Measurements from ENCODE around the gene GPR78.

GPR78 gene

DNA sequence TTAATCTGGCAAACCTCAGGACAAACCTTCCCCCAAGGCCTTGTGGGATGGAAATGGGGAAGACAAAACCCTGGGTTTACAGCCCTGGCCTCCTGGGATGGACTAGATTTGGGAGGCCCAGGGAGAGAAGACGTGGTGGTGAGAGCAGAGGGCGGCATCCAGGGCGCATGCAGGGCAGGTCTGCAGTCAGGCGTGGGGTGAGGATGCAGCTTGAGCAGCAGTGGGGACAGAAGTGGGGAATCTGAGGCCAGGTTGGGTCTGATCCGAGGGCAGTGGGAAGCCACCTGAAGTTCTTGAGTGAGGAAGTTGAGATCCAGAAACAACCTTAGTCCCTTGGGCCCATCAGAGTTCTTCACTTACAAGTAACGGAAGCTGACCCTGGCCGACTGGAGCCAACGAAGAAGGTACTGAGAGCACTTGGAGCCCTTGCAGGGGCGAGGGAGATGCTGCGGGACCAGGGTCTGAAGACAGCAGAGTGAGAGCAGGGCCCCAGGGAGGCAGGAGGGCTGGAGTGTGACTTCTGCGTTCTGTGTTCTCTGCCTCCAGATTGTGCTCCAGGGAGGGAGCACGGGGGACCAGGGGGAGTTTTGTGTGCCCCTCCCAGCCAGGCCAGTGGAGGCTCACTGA, 42.0 kb upstream of the GPR78 start:
- H3K27ac ChIP-seq: no peak overlapping the region
- no peak for TF ChIP-seq CTCF (IDR thresholded peaks at IDR 0.05)
- no peak for TF ChIP-seq ZFX (IDR thresholded peaks at IDR 0.05; ENCODE audit: borderline replicate concordance)

GRCh38 chr4:8538703-8539567, 41.3 kb upstream of the GPR78 start:
- TF ChIP-seq CTCF (IDR thresholded peaks at IDR 0.05): no peak
- no peak for TF ChIP-seq ZFX (IDR thresholded peaks at IDR 0.05; ENCODE audit: borderline replicate concordance)
- no peak overlapping the region for H3K27ac ChIP-seq

DNA sequence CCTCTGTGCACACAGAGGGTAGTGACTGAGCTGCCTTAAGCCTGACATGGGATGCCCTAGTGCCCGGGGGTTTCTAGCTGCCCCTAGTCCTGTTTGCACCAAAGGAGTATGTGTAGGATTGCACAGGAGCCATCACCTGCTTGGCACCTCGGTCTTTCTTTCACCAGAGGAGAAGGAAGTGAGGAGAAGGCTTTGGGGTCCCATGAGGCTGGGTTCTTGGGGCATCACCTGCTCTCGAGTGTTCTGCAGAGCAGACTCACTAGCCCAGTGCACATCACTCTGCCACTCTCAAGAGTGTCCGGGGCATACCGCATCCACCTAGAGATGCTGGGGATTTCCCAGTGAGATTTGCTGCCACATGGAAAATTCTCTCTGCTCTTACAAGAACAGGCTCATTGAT, 40.5 kb upstream of the GPR78 start:
- TF ChIP-seq ZFX (IDR thresholded peaks at IDR 0.05; ENCODE audit: borderline replicate concordance): no peak
- no peak for TF ChIP-seq CTCF (IDR thresholded peaks at IDR 0.05)
- no peak overlapping the region for H3K27ac ChIP-seq

- no peak overlapping the region for H3K27ac ChIP-seq
- TF ChIP-seq ZFX (IDR thresholded peaks at IDR 0.05; ENCODE audit: borderline replicate concordance) (no peak), CTCF (IDR thresholded peaks at IDR 0.05) (no peak)
These were observed 40.1 kb upstream of the GPR78 start for GRCh38 chr4:8540072-8540471.

DNA sequence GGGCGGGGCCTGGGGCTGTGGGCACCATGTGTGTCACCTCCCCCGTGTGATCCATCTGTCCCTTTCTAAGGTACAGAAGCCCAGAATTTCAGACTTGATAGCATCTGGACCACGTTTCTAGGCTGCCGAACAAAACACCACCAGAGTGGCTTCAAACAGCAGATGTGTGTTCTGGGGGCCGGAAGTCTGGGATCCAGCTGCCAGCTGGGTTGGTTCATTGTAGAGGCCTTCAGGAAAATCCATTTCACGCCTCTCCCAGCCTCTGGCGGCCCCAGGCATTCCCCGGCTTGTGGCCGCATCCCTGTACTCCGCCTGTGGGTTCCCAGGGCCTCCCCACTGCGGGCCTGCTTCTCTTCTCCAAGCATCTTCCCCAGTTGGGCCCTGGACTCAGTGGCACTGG, 39.6 kb upstream of the GPR78 start:
- no peak overlapping the region for H3K27ac ChIP-seq
- no peak for TF ChIP-seq CTCF (IDR thresholded peaks at IDR 0.05)
- TF ChIP-seq ZFX (IDR thresholded peaks at IDR 0.05; ENCODE audit: borderline replicate concordance): no peak

GRCh38 chr4:8540991-8541390, 39.2 kb upstream of the GPR78 start:
- no peak for TF ChIP-seq CTCF (IDR thresholded peaks at IDR 0.05)
- TF ChIP-seq ZFX (IDR thresholded peaks at IDR 0.05; ENCODE audit: borderline replicate concordance): no peak
- no peak overlapping the region for H3K27ac ChIP-seq

Measured in 22Rv1 (cell line).